HepG2 (cell line): ENCODE results near the gene PPP1R3C. TPM values are rescaled to one million over a fixed set of nuclear protein-coding genes. Genes with fewer than 3 reads are reported as not detected.

ENCODE experiments used
- ARNT2 ChIP-seq: sonication (generic); formaldehyde crosslinking; IDR thresholded peaks from 2 replicates; pipeline ENCODE4 v1.8.0; 2022; ENCODE audit warnings: mild to moderate bottlenecking, low read depth, missing genetic modification reagents, moderate library complexity
- FOXJ3 ChIP-seq: sonication (generic); formaldehyde crosslinking; IDR thresholded peaks from 2 replicates; pipeline ENCODE4 v1.4.0; 2020; ENCODE audit warnings: missing genetic modification reagents, mild to moderate bottlenecking, borderline replicate concordance
- MAFG ChIP-seq: sonication (generic); formaldehyde crosslinking; IDR thresholded peaks from 2 replicates; pipeline ENCODE4 v1.5.1; 2020; ENCODE audit warnings: mild to moderate bottlenecking, missing genetic modification reagents
- NFKBIZ ChIP-seq: IDR thresholded peaks from 2 replicates; pipeline ENCODE4 v1.6.1; 2018; ENCODE audit warnings: missing genetic modification reagents, missing compliant biosample characterization
- SP5 ChIP-seq: IDR thresholded peaks from 2 replicates; pipeline ENCODE4 v1.6.1; 2016; ENCODE audit warnings: low read depth, borderline replicate concordance
- TMF1 ChIP-seq: sonication (generic); formaldehyde crosslinking; IDR thresholded peaks from 2 replicates; pipeline ENCODE4 v1.8.1; 2022; ENCODE audit warnings: low read depth, missing genetic modification reagents
- ZNF180 ChIP-seq: sonication (generic); formaldehyde crosslinking; IDR thresholded peaks from 2 replicates; pipeline ENCODE4 v1.4.0; 2020; ENCODE audit warnings: low read depth, missing genetic modification reagents, borderline replicate concordance
- ZNF383 ChIP-seq: sonication (generic); formaldehyde crosslinking; IDR thresholded peaks from 2 replicates; pipeline ENCODE4 v1.4.0; 2020; ENCODE audit warnings: missing genetic modification reagents, mild to moderate bottlenecking, borderline replicate concordance
- ZNF451 ChIP-seq: sonication (generic); formaldehyde crosslinking; IDR thresholded peaks from 2 replicates; pipeline ENCODE4 v1.5.0; 2020; ENCODE audit warnings: mild to moderate bottlenecking, missing genetic modification reagents
- ZNF773 ChIP-seq: sonication (generic); formaldehyde crosslinking; IDR thresholded peaks from 2 replicates; pipeline ENCODE4 v1.4.0; 2020; ENCODE audit warnings: missing genetic modification reagents, borderline replicate concordance
- ZSCAN21 ChIP-seq: sonication (generic); formaldehyde crosslinking; IDR thresholded peaks from 2 replicates; pipeline ENCODE4 v1.8.0; 2022; ENCODE audit warnings: mild to moderate bottlenecking, missing genetic modification reagents, moderate library complexity, borderline replicate concordance
- polyA plus RNA-seq, 8 experiments: library from polyadenylated mRNA; depleted of rRNA in 3 of 8; stranded (reverse) in 7 of 8; unstranded in 1 of 8; fragments of >200 nt; fragmentation: Illumina TruSeq in 4 of 8; extraction: Trizol in 4 of 8; gene quantifications; 2 replicates each; pipeline versions ENCODE4 v1.2.1 to v1.2.3, GENCODE V29; 2011 to 2016; ENCODE audit warnings: low read depth in 4 of 8, missing spikeins in 1 of 8, mixed read lengths in 1 of 8; ENCODE audit not compliant: insufficient read depth in 1 of 8
- total RNA-seq, 5 experiments: library from RNA; depleted of rRNA; stranded (reverse); fragments of >200 nt; fragmentation: Illumina TruSeq; extraction: Trizol; gene quantifications; 2 replicates each; pipeline ENCODE4 v1.2.3, GENCODE V29; 2016; ENCODE audit warnings: low read depth in 1 of 5
- TF ChIP-seq, protein P1 (sequence below): sonication (generic); formaldehyde crosslinking; IDR thresholded peaks from 2 replicates; pipeline ENCODE4 v1.4.0; 2020; ENCODE audit warnings: mild to moderate bottlenecking, missing genetic modification reagents
- TF ChIP-seq, protein P2 (sequence below): sonication (generic); formaldehyde crosslinking; conservative IDR thresholded peaks from 2 replicates; pipeline ENCODE4 v1.4.0; 2020; ENCODE audit warnings: missing genetic modification reagents
- TF ChIP-seq, protein P3 (sequence below): sonication (generic); formaldehyde crosslinking; IDR thresholded peaks from 2 replicates; pipeline ENCODE4 v1.8.1; 2023; ENCODE audit warnings: mild to moderate bottlenecking, missing genetic modification reagents
- TF ChIP-seq, protein P4 (sequence below): sonication (generic); formaldehyde crosslinking; IDR thresholded peaks from 2 replicates; pipeline ENCODE4 v1.5.0; 2020; ENCODE audit warnings: missing genetic modification reagents
- TF ChIP-seq, protein P5 (sequence below): sonication (generic); formaldehyde crosslinking; IDR thresholded peaks from 2 replicates; pipeline ENCODE4 v1.4.0; 2020; ENCODE audit warnings: missing genetic modification reagents, borderline replicate concordance

The PPP1R3C gene
- total and polyA plus RNA-seq, 2 of the 13 experiments (the other 11 are each of a cell fraction or from before 2014, with no cell fraction given) = 13.3 to 14.8 TPM

DNA sequence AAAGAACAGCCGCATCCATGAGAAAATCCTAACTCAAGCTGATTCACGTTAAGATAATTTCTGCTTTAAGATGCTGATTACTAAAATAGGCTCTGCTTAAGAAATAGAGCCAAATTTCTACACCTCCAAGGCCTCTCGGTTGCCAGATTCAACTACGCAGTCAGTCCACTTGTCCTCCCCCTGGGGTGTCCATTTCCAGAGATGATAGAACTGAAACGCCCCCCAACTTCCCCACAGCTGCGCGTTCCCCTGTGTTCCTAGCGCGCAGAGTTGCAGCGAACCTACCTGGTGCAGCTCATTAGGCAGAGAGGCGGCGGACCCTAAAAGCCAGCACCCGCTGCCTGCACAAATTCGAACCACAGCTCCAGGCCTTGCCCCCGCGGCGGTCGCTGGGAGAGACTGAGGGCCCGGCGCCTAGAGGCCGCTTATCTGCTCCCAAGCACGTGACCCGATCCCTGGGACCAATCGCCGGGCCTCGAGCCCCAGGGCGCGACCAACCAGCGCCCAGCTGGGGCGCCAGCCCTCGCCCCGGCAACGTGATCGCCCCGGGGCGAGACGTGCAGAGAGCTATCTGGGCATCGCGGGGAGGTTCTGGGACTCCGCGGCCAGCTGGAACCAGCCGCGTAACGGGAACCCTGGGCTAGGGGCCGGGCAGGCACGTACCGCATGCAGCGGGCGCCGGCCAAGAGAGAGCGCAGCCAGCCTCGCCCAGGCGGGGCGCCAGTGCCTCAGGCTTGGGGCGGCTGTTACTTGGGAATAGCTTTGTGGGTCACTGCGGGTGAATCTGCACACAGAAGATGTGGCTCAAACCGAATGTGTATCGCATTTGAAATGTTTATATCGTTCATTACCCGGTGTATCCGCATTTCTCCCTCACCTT lies at the start of gene PPP1R3C (continued):
- TF ChIP-seq, protein P1, sequence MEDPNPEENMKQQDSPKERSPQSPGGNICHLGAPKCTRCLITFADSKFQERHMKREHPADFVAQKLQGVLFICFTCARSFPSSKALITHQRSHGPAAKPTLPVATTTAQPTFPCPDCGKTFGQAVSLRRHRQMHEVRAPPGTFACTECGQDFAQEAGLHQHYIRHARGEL = no peak
- TF ChIP-seq SP5 (CRISPR knock-in tag) = no peak
- TF ChIP-seq, protein P2, sequence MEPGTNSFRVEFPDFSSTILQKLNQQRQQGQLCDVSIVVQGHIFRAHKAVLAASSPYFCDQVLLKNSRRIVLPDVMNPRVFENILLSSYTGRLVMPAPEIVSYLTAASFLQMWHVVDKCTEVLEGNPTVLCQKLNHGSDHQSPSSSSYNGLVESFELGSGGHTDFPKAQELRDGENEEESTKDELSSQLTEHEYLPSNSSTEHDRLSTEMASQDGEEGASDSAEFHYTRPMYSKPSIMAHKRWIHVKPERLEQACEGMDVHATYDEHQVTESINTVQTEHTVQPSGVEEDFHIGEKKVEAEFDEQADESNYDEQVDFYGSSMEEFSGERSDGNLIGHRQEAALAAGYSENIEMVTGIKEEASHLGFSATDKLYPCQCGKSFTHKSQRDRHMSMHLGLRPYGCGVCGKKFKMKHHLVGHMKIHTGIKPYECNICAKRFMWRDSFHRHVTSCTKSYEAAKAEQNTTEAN (CRISPR knock-in tag) = peak; percentile 95
- TF ChIP-seq ARNT2 = peak; percentile 88
- TF ChIP-seq, protein P3, sequence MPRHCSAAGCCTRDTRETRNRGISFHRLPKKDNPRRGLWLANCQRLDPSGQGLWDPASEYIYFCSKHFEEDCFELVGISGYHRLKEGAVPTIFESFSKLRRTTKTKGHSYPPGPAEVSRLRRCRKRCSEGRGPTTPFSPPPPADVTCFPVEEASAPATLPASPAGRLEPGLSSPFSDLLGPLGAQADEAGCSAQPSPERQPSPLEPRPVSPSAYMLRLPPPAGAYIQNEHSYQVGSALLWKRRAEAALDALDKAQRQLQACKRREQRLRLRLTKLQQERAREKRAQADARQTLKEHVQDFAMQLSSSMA = peak; percentile 96; the same call in 1 of the 2 replicates
- TF ChIP-seq, protein P4, sequence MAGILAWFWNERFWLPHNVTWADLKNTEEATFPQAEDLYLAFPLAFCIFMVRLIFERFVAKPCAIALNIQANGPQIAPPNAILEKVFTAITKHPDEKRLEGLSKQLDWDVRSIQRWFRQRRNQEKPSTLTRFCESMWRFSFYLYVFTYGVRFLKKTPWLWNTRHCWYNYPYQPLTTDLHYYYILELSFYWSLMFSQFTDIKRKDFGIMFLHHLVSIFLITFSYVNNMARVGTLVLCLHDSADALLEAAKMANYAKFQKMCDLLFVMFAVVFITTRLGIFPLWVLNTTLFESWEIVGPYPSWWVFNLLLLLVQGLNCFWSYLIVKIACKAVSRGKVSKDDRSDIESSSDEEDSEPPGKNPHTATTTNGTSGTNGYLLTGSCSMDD = peak; percentile 77; the same call in 1 of the 2 replicates
- TF ChIP-seq ZNF773 = peak; percentile 92; the same call in 1 of the 2 replicates
- peak; percentile 99 for TF ChIP-seq ZSCAN21 (CRISPR knock-in tag)
- TF ChIP-seq MAFG (CRISPR knock-in tag) = no peak; the same call in 1 of the 2 replicates
- TF ChIP-seq NFKBIZ (CRISPR knock-in tag) = 0 out of 2 replicates have a peak, but pooled peaks have one; percentile 65
- peak; percentile 93 for TF ChIP-seq ZNF451 (CRISPR knock-in tag)
- no peak for TF ChIP-seq ZNF180 (CRISPR knock-in tag)
- peak; percentile 70; the same call in 1 of the 2 replicates for TF ChIP-seq FOXJ3 (CRISPR knock-in tag)
- TF ChIP-seq TMF1 (CRISPR knock-in tag) = peak; percentile 81; the same call in 1 of the 2 replicates
- peak; percentile 57; the same call in 1 of the 2 replicates for TF ChIP-seq ZNF383
- TF ChIP-seq, protein P5, sequence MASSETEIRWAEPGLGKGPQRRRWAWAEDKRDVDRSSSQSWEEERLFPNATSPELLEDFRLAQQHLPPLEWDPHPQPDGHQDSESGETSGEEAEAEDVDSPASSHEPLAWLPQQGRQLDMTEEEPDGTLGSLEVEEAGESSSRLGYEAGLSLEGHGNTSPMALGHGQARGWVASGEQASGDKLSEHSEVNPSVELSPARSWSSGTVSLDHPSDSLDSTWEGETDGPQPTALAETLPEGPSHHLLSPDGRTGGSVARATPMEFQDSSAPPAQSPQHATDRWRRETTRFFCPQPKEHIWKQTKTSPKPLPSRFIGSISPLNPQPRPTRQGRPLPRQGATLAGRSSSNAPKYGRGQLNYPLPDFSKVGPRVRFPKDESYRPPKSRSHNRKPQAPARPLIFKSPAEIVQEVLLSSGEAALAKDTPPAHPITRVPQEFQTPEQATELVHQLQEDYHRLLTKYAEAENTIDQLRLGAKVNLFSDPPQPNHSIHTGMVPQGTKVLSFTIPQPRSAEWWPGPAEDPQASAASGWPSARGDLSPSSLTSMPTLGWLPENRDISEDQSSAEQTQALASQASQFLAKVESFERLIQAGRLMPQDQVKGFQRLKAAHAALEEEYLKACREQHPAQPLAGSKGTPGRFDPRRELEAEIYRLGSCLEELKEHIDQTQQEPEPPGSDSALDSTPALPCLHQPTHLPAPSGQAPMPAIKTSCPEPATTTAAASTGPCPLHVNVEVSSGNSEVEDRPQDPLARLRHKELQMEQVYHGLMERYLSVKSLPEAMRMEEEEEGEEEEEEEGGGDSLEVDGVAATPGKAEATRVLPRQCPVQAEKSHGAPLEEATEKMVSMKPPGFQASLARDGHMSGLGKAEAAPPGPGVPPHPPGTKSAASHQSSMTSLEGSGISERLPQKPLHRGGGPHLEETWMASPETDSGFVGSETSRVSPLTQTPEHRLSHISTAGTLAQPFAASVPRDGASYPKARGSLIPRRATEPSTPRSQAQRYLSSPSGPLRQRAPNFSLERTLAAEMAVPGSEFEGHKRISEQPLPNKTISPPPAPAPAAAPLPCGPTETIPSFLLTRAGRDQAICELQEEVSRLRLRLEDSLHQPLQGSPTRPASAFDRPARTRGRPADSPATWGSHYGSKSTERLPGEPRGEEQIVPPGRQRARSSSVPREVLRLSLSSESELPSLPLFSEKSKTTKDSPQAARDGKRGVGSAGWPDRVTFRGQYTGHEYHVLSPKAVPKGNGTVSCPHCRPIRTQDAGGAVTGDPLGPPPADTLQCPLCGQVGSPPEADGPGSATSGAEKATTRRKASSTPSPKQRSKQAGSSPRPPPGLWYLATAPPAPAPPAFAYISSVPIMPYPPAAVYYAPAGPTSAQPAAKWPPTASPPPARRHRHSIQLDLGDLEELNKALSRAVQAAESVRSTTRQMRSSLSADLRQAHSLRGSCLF (CRISPR knock-in tag) = peak; percentile 96
